ENCODE measurements around the gene RGS3. TPM values are rescaled to one million over a fixed set of nuclear protein-coding genes. Genes with fewer than 3 reads are reported as not detected.

RGS3 gene
- polyA plus RNA-seq, 1 of the 3 experiments (the other 2 are of a cell fraction): 50.6 TPM

DNA sequence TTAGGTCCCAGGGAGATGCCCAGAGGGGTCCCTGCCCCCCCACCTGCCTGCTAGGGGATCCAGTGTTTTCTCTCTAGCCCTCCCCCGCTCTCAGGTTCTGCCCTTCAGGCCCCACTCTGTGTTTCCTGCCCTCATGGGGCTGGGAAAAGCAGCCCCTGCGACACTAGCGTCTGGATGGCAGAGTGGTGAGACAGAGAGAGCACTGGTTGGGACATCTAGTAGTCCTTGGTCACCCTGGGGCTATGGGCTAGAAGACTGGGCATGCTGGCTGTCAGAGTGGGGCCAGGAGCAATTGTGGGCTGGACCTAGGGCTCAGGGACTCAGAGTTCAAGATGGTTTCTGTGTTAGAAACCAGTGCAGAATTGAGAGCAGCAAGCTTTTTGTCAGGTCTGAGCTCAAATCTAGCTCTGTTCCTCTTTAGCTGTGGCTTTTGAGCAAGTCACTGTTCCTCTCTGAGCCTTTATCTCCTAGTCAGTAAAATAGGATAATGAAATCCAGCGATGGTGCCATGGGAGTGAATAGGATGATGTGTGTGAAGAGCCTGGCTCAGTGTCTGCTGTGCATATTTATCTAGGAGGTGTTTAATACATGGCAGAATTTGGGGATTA is 39.0 kb downstream of the RGS3 start:
- H3K4me2 ChIP-seq: no peak overlapping the region
- no peaks in the 10 kb centered on the region for H3K36me3 ChIP-seq (replicated peaks in 1 of 2; ENCODE audit: control insufficient read depth in 1 of 2, insufficient read depth in 2 of 2, low read length in 1 of 2)
- no peaks in the 10 kb centered on the region for H3K9me2 ChIP-seq
- no peak overlapping the region for H3K27ac ChIP-seq (ENCODE audit: low read depth in 2 of 2, low read length in 1 of 2)
- no peaks in the 10 kb centered on the region for H3K9me3 ChIP-seq
- H2AFZ ChIP-seq (ENCODE audit: low read depth): no peak overlapping the region
- CTCF ChIA-PET: interaction anchor here (0.7 to 1.4 kb wide), 4 partner anchors 20 to 89 kb away, joined by 3 read pairs; no protein-coding TSS in a partner anchor
- WGBS (ENCODE audit: low lambda C conversion rate): 89% methylated on average over 3 of the region's 4 CpGs
- no peak for TF ChIP-seq RXRA (IDR thresholded peaks at IDR 0.05; ENCODE audit: borderline replicate concordance, low read depth)
- TF ChIP-seq CHD2 (IDR thresholded peaks at IDR 0.05; ENCODE audit: low read length, partially characterized antibody): no peak
- TF ChIP-seq CTCF (IDR thresholded peaks at IDR 0.05): no peak
- TF ChIP-seq MEF2A (IDR thresholded peaks at IDR 0.05; ENCODE audit: borderline replicate concordance, low read depth): no peak
- TF ChIP-seq POLR2AphosphoS5 (IDR thresholded peaks at IDR 0.05; ENCODE audit: low read depth, low read length): no peak
- TF ChIP-seq, protein P1, sequence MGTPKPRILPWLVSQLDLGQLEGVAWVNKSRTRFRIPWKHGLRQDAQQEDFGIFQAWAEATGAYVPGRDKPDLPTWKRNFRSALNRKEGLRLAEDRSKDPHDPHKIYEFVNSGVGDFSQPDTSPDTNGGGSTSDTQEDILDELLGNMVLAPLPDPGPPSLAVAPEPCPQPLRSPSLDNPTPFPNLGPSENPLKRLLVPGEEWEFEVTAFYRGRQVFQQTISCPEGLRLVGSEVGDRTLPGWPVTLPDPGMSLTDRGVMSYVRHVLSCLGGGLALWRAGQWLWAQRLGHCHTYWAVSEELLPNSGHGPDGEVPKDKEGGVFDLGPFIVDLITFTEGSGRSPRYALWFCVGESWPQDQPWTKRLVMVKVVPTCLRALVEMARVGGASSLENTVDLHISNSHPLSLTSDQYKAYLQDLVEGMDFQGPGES (IDR thresholded peaks at IDR 0.05; ENCODE audit: low read depth, low read length): no peak
- no peak for TF ChIP-seq RFX5 (IDR thresholded peaks at IDR 0.05; ENCODE audit: low read length)
- TF ChIP-seq, protein P2, sequence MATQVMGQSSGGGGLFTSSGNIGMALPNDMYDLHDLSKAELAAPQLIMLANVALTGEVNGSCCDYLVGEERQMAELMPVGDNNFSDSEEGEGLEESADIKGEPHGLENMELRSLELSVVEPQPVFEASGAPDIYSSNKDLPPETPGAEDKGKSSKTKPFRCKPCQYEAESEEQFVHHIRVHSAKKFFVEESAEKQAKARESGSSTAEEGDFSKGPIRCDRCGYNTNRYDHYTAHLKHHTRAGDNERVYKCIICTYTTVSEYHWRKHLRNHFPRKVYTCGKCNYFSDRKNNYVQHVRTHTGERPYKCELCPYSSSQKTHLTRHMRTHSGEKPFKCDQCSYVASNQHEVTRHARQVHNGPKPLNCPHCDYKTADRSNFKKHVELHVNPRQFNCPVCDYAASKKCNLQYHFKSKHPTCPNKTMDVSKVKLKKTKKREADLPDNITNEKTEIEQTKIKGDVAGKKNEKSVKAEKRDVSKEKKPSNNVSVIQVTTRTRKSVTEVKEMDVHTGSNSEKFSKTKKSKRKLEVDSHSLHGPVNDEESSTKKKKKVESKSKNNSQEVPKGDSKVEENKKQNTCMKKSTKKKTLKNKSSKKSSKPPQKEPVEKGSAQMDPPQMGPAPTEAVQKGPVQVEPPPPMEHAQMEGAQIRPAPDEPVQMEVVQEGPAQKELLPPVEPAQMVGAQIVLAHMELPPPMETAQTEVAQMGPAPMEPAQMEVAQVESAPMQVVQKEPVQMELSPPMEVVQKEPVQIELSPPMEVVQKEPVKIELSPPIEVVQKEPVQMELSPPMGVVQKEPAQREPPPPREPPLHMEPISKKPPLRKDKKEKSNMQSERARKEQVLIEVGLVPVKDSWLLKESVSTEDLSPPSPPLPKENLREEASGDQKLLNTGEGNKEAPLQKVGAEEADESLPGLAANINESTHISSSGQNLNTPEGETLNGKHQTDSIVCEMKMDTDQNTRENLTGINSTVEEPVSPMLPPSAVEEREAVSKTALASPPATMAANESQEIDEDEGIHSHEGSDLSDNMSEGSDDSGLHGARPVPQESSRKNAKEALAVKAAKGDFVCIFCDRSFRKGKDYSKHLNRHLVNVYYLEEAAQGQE (IDR thresholded peaks at IDR 0.05; ENCODE audit: low read depth, low read length): no peak
- no peak for TF ChIP-seq RAD21 (IDR thresholded peaks at IDR 0.05; ENCODE audit: low read length)
- no peak for TF ChIP-seq EZH2phosphoT487 (IDR thresholded peaks at IDR 0.05; ENCODE audit: borderline replicate concordance, low read depth)
- no peaks in the 10 kb centered on the region for H3K27me3 ChIP-seq (ENCODE audit: insufficient read depth)
- H4K20me1 ChIP-seq (ENCODE audit: insufficient read depth): no peaks in the 10 kb centered on the region
- POLR2A ChIA-PET: no interaction called here
- peak; percentile 50 for DNase-seq
- no peaks in the 10 kb centered on the region for H3F3A ChIP-seq (replicated peaks; ENCODE audit: insufficient read depth)
- no peaks in the 10 kb centered on the region for H3K79me2 ChIP-seq (ENCODE audit: insufficient read depth)
- no peak overlapping the region for H3K9ac ChIP-seq
- H3K4me3 ChIP-seq (ENCODE audit: low read depth in 2 of 2, low read length in 1 of 2): no peak overlapping the region
- peaks cover 0 to 11% of the 10 kb centered on the region in 2 experiments; a peak in 1 of 4 replicates for H3K4me1 ChIP-seq (ENCODE audit: control insufficient read depth in 1 of 2, insufficient read depth in 2 of 2, low read depth in 1 of 2, low read length in 1 of 2)
